Astrocyte of the spinal cord (primary cell): ENCODE measurements around the gene FANCI.
A peak's percentile ranks its signal among the peaks of the same experiment; 100 is the strongest.

Source experiments
- DNase-seq: peaks from one replicate; pipeline ENCODE4 v3.0.0; 2011; ENCODE audit warnings: low read depth, low spot score
- H3K4me3 ChIP-seq: 2 replicates; pipeline ENCODE4 v1.5.1; 2011; ENCODE audit warnings: low read depth, mild to moderate bottlenecking, low read length, moderate library complexity
- CTCF ChIP-seq: IDR thresholded peaks from 2 replicates; pipeline ENCODE4 v1.5.1; 2012; ENCODE audit warnings: low read depth, mild to moderate bottlenecking, low read length, inconsistent platforms
- in situ Hi-C: cut with HindIII; loops from 2 replicates; pipeline ENCODE4 v1.10.0; 2017; ENCODE audit warnings: low sequenced_read_pairs

FANCI gene

GRCh38 chr15:89205991-89206585 lies 37.7 kb upstream of the FANCI start:
- in situ Hi-C loops = no loop called here
- TF ChIP-seq CTCF = no peak
- H3K4me3 ChIP-seq = no peak overlapping the region
- no peak for DNase-seq

- peak; percentile 99 for TF ChIP-seq CTCF
- in situ Hi-C loops = no loop called here
- peak; percentile 65 for DNase-seq
- no peak overlapping the region for H3K4me3 ChIP-seq
These were observed 36.9 kb upstream of the FANCI start for GRCh38 chr15:89206908-89207331.

GRCh38 chr15:89208256-89208655 lies 35.5 kb upstream of the FANCI start:
- DNase-seq = no peak
- in situ Hi-C loops = no loop called here
- no peak overlapping the region for H3K4me3 ChIP-seq
- TF ChIP-seq CTCF = no peak

- in situ Hi-C loops = no loop called here
- no peak overlapping the region for H3K4me3 ChIP-seq
- DNase-seq = no peak
- no peak for TF ChIP-seq CTCF
These were observed 34.7 kb upstream of the FANCI start for GRCh38 chr15:89209057-89209456.

- in situ Hi-C loops = no loop called here
- no peak overlapping the region for H3K4me3 ChIP-seq
- TF ChIP-seq CTCF = no peak
- no peak for DNase-seq
These were observed 32.1 kb upstream of the FANCI start for GRCh38 chr15:89211678-89212170.

GRCh38 chr15:89215627-89216026 lies 28.2 kb upstream of the FANCI start:
- in situ Hi-C loops = no loop called here

More at GRCh38 chr15:89215627-89216026, 28.2 kb upstream of the FANCI start:
- DNase-seq = no peak
- no peak for TF ChIP-seq CTCF
- no peak overlapping the region for H3K4me3 ChIP-seq
